HEK293T (cell line): ENCODE data around the gene ELL.

Source experiments
- BHLHE40 ChIP-seq: fragments of 450-650 bp; IDR thresholded peaks from 2 replicates; pipeline ENCODE4 v1.6.1; 2016; ENCODE audit warnings: mild to moderate bottlenecking, moderate library complexity, borderline replicate concordance
- CTBP1 ChIP-seq: fragments of 450-650 bp; IDR thresholded peaks from 2 replicates; pipeline ENCODE4 v1.6.1; 2016; ENCODE audit warnings: borderline replicate concordance
- FOXK2 ChIP-seq: fragments of 450-650 bp; IDR thresholded peaks from 2 replicates; pipeline ENCODE4 v1.6.1; 2016; ENCODE audit warnings: mild to moderate bottlenecking
- FOXM1 ChIP-seq: fragments of 450-650 bp; IDR thresholded peaks from 2 replicates; pipeline ENCODE4 v1.6.1; 2017; ENCODE audit warnings: mild to moderate bottlenecking, borderline replicate concordance
- HDGF ChIP-seq: fragments of 450-650 bp; IDR thresholded peaks from 2 replicates; pipeline ENCODE4 v1.6.1; 2017; ENCODE audit warnings: antibody characterized with exemption, borderline replicate concordance
- SP1 ChIP-seq: fragments of 450-650 bp; IDR thresholded peaks from 2 replicates; pipeline ENCODE4 v1.6.1; 2017
- SUZ12 ChIP-seq: fragments of 450-650 bp; IDR thresholded peaks from 2 replicates; pipeline ENCODE4 v1.6.1; 2016; ENCODE audit warnings: mild to moderate bottlenecking
- TARDBP ChIP-seq: fragments of 450-650 bp; IDR thresholded peaks from 2 replicates; pipeline ENCODE4 v1.6.1; 2016
- TF ChIP-seq, protein P1 (sequence below): fragments of 450-650 bp; IDR thresholded peaks from 2 replicates; pipeline ENCODE4 v1.6.1; 2016

DNA sequence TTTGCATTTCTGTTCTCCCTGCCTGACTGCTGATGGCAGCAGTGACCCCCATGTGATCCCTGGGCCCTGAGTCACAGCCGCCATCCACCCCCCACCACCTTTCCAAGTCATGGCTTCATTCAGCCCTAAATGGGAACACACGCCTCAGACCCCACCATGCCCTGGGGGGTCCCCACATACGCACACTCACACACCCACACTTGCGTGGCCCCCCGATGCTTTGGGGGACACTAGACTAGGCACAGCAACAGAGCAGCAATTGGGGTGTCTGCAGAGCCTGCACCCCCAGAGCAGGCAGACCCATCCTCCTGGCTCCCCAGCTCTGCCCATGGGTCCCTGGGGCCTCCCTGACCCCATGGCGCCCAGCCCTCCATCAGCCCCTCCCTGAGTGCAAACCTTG lies 78.5 kb downstream of the ELL start:
- no peak for TF ChIP-seq CTBP1
- TF ChIP-seq FOXK2: no peak
- no peak for TF ChIP-seq TARDBP
- no peak for TF ChIP-seq HDGF
- TF ChIP-seq BHLHE40: no peak
- TF ChIP-seq SP1: no peak
- no peak for TF ChIP-seq SUZ12
- TF ChIP-seq, protein P1, sequence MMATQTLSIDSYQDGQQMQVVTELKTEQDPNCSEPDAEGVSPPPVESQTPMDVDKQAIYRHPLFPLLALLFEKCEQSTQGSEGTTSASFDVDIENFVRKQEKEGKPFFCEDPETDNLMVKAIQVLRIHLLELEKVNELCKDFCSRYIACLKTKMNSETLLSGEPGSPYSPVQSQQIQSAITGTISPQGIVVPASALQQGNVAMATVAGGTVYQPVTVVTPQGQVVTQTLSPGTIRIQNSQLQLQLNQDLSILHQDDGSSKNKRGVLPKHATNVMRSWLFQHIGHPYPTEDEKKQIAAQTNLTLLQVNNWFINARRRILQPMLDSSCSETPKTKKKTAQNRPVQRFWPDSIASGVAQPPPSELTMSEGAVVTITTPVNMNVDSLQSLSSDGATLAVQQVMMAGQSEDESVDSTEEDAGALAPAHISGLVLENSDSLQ: no peak
- TF ChIP-seq FOXM1: no peak
